ENCODE measurements around the gene CHTF8.

The CHTF8 gene

DNA sequence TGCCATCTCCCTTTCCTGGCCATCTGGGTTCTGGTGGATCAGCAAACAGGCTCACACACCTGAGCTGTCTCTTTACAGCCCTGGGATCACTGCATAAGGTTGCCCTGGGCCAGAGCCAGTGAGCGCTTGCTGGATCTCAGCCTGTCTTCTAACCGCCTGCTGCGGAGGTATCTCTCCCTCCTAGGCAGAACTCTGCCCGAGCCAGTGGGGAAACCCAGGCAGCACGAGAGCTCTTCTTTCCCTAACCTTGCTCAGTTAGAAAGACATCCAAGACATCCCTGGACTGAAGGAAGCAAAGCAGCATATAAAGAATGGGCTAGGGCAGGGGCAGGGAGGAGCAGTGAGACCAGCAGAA lies 20.5 kb downstream of the CHTF8 start:
- DNase-seq = no peak

DNA sequence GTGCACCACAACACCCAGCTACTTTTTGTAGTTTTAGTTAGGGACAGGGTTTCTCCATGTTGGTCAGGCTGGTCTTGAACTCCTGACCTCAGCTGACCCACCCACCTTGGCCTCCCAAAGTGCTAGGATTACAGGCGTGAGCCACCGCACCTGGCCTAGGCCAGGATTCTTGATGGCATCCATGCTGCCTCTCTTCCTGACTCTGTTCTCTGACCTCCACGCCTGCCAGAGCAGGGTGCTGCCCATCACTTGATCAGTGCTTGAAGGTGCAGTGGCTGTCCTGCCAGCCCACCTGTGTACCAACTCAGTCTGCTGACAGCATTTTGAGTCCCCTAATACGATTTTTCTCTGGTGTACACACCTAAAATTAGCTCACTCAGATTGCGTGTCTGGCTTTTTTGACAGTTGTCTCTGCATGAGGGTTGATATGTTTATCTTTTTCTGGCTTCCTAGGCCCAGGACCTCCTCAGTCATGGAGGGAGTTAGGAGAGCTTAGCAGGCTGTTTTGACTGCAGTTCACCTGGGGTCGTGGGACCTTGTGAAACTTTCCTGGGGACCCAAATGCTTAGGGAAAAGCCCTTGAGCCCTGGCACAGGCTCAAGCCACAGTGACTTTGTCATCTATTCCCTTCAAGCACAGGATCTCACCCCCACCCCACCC lies 21.0 kb downstream of the CHTF8 start:
- DNase-seq = no peak

GRCh38 chr16:69110406-69110805 lies 22.0 kb downstream of the CHTF8 start:
- no peak for DNase-seq

DNA sequence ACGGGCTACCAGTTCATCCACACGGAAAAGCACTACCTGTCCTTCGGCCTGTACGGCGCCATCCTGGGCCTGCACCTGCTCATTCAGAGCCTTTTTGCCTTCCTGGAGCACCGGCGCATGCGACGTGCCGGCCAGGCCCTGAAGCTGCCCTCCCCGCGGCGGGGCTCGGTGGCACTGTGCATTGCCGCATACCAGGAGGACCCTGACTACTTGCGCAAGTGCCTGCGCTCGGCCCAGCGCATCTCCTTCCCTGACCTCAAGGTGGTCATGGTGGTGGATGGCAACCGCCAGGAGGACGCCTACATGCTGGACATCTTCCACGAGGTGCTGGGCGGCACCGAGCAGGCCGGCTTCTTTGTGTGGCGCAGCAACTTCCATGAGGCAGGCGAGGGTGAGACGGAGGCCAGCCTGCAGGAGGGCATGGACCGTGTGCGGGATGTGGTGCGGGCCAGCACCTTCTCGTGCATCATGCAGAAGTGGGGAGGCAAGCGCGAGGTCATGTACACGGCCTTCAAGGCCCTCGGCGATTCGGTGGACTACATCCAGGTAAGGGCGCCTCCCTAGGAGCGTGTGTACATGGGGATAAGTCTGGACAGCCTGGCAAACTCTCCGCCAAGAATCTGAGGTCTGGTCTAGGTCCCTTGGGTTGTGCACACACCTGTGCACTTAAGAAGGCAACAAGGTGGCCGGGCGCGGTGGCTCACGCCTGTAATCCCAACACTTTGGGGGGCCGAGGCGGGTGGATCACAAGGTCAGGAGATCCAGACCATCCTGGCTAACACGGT lies 22.7 kb downstream of the CHTF8 start:
- DNase-seq = no peak

DNA sequence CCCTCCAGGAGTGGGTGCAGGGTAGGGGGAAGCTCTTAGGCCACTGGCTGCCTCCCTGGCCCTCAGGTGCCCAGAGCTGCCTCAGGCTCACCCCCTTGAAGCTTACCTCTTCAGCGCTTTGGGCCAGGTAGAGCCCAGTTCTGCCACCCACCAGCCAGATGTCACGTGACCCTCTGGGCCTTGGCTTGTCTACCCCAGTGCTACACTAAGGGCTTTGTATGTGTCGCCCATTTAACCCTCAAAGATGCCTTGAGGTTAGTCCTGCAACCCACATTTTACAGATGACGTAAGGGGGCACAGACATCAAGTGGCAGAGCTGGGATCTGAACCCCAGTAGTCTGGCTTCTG lies 23.5 kb downstream of the CHTF8 start:
- DNase-seq = no peak

- no peak for DNase-seq
Observed at GRCh38 chr16:69108064-69108904, 24.1 kb downstream of the CHTF8 start.

DNA sequence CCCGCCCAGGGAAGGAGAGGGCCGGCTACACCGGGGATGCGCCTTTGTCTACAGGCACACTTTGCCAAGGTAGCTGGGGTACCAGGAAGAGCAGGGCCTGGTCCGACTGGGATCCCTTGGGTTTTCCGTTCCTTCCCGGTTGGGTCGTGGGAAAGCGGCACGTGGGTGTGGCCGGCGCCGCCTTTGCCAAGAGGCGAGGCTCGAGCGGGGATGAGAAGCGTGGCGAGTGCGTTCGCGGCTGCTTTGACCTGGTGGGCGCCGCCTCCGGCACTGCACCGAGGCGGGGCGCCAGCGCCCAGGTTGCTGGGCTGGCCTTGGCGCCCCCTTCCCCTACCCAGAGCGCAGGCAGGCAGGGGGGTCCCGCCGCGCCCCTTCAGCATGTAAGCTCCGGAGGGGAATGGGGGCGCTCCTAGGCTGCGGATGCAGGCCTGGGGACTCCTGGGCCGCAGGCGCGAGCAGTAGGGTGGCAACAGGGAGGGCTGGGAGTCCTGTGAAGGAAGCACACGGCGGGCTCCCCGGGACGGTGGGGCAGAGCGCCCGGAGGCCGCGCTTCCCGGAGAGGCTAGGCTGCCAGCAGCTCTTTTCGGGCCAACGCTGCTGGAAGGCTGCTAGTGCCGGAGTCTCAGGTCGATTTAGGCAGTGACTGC lies 24.9 kb downstream of the CHTF8 start:
- no peak for DNase-seq

GRCh38 chr16:69106491-69107315 lies 25.7 kb downstream of the CHTF8 start:
- DNase-seq = no peak

DNA sequence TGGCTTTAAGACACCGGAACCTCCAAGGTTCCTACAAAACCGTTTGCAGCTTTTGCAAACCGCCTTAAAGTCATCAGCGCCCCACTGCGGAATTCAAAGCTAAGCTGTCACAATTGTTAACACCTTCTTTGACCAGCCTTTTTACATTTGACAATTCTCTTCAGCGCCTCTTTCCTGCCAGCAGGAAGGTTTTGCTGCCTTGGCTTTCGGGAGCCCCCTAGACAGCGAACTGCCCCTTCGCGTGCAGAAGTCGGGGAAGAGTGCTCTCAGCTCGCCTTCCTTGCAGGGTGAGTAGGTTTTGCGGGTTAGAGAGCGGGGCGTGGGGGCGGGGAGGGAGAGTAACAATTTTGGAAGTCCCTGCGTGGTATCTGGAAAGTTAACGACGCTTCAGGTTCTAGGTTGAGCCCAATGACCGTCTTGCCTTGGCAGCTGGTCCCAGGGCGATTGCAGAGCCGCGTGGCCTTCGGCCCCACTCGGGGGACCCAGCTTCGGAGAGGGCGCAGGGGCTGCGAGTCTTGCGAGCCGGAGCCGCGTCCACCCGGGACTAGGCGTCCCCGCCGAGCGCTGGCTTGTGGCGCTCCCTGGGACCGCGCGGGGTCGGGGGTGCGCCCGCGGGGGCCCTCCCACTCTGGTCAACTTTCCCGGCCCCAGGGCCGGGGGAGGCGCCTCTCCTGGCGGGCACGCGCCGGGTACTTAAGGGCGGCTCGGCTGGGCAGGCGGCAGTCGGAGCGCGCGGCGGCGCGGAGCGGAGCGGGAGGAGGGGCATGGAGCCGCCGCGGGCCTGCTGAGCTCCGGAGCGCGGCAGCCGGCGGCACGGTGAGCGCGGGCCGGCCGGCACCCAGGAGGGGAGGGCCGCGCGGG lies 26.7 kb downstream of the CHTF8 start, which contains the start of gene HAS3:
TSS of gene HAS3 (plus strand) at position 153 of the 861 bp plus-strand sequence. CDS start 3,743 bp downstream, outside the sequence.
- DNase-seq = peak; percentile 39

DNA sequence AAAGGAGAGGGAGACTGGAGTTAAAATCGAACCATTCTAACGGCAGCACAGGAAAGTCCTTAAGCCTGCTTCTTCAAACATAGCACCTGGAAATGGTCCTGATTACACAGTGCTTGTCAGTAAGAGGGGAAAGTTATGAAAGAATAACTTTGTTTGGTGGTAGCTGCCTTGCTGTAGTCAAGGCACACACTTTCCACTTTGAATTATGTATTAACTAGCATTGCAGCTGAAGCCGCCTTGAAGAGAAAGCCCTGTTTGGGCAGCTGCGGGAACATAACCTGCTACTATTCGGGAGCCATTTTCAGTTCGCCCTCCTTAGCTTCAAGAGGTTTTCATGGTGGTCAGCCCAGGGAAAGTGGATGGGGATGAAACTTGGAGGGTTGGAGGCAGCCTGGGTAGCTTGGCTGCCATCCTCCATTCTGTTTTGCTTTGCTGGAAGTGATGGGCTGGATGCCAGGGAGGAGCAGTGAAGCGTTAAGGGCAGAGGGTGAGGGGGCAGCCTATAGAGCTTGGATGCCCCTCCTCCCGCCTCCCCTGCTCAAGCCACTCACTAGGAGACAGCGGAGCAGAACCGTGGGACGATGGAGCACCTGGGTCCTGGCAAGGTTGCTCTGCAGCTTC lies 32.2 kb downstream of the CHTF8 start:
- DNase-seq = no peak

DNA sequence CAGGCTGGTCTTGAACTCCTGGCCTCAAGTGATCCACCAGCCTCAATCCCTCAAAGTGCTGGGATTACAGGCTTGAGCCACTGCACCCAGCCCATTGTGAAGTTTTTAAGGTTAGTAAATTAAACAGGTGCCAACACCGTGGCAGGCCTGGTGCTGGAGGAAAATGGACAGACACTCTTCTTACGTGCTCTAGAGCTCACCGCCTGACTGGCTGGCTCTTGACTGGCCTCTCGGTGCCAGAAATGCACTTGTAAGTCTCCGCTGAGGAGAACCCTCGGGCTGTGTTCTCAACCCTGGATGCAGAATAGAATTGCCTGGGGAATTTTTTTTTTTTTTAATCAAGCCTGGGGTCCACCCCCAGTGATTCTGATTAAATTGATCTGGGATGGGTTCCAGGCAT lies 37.2 kb downstream of the CHTF8 start:
- DNase-seq = no peak

- no peak for DNase-seq
Observed at GRCh38 chr16:69094501-69094900, 37.9 kb downstream of the CHTF8 start.

DNA sequence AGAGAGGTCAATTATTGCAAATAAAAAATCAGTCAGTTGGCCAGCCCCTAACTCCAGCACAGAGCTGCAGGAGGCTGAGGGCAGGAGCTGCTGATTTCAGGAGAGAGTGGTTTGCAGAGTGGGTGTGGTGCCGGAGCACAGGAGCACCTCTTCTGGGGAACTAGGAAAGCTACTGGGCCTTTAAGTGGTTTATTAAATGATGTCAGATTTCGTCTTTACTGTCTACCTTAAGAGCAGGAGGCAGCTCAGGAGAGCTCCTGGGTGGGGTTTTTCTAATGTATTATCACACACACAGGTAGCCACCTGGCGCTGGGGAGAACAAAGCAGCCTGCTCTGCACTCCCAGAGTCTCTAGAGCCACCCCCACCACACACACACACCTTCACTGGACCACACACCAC lies 38.4 kb downstream of the CHTF8 start:
- no peak for DNase-seq

DNA sequence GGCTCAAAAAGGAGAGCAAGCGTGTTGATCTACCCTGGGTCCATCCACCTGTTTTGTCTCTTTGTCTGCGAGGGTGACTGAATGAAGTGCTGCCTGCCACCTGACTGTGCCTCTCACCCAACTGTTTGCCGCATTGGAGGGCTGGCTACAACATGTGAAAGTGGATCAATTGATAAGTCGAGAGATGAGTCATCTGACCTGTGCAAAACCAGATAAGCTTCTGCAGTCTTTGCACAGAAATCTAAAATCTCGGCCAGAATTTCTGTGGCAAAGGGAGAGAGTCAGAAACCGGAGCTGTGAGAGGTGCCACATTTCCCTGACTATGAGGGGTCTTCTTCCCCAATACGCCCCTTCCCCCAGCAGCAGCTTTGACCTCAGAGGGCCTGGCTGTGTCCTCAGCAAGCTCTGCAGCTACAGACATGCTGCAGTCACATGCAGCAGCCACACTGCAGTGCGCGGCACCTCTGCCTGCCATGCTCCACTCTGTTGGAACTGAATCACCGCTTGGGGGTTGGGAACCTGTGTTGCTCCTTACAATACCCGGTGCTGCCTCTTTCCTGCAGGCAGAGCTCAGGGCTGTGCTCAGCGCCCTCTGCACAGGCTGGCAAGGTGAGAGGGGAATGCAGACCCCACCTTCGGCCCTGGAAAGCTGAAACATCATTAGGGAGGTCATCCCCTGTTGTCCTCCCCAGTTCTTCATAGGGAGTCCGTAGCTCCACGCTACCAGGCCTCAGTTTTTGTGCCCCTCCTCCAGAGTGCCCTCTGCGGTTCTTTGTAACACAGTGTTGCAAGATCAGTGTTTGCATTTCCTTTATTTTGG lies 43.1 kb downstream of the CHTF8 start:
- no peak for DNase-seq

DNA sequence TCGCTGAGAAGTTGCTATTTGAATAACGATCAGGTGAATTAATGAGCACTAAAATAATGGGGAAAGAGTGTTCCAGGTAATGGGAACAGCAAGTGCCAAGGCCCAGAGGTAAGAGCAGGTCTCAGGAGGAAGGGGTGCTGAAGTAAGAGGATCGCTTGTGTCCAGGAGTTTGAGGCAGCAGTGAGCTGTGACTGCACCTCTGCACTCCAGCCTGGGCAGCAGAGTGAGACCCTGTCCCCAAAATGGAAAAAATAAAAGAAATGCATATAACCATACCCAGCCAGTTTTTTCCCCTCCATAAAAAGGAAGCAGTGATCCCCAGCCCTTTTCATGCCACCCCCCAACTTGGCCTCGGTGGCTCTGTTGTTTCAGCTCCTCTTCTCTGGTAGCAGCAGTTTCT lies 43.7 kb downstream of the CHTF8 start:
- no peak for DNase-seq

- DNase-seq = no peak
Observed at GRCh38 chr16:69087161-69087581, 45.2 kb downstream of the CHTF8 start.

DNA sequence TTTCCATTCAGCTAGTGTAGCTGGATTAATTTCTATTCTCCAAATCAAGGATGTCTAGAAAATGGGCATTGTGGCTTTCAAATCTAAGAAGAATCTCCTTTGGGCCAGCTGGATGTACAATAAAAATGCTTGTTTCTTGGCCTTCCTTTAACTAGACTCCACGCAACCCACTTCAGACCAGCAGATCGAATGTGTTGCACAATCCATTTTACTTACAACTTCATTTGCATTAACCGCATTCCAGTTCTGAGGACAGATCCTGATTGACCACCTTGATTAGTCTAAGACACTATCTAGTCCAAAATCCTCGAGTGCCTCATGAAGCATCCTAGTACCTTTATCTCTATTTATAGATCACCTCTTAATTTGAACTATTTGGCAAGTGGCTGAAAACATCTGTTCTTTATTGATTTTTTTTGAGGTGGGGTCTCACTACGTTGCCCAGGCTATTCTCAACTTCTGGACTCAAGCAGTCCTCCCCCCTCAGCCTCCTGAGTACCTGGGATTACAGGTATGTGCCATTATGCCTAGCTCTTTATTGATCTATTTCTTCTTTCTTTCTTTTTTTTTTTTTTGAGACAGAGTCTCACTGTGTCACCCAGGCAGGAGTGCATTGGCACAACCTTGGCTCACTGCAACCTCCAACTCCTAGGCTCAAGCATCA lies 47.2 kb downstream of the CHTF8 start:
- no peak for DNase-seq

DNA sequence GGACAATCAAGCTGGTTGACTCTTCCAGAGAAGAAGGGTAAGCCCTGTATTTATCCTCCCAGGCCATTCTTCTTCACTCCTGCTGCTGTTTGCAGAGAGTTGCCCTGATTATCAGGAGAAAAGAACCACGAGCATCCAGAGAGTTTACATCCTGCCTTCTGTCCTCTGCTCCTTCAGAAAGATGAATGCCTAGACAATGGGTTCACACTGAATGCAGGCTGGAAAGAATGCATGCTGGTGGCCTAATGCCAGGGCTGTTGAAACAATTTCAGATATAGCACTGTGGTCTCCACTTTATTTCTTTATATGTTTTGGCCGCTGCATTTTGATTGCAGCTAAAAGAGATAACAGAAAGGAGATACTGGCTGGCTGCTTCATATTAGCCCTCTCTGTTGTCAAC lies 48.1 kb downstream of the CHTF8 start:
- no peak for DNase-seq

GRCh38 chr16:69083306-69083941 lies 49.0 kb downstream of the CHTF8 start:
- no peak for DNase-seq

Measured in activated T-cell treated with anti-CD3 and anti-CD28 coated beads, Interleukin-2, amount 50 U/mL, for 1 hour (primary cell).